ENCODE results near the gene COA1. TPM values are rescaled to one million over a fixed set of nuclear protein-coding genes. Genes with fewer than 3 reads are reported as not detected.
"Not testable (repeated sequence)": the region's sequence is repeated elsewhere in the genome, so short reads cannot be mapped to it uniquely, and the experiment has no call there.

COA1 gene
- total RNA-seq, 2 donors from 2014 or later = 104 to 144 TPM

DNA sequence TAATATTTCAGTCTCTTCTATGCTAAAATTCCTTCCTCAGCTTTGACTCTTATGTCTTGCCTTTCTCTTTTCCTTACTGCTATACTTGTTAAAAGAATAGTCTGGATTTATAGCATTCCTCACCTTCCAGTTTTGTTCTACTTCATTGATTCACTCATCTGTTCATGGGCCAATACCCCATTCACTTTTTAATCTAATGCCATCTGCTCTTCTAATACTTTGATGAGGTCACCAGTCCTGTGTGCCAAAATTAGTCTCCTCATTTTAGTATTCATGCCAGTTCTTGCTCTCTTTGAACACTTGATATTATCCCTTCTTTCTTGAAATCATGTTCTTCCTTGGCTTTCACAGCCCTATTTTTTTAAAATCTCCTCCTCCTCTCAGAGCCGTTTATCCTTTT is 127.1 kb downstream of the COA1 start:
- H3K4me3 Mint-ChIP-seq = no peak overlapping the region
- H3K9ac ChIP-seq (ENCODE audit: extremely low read depth, low read length, poor library complexity, severe bottlenecking) = no peak overlapping the region
- H3K4me1 ChIP-seq (ENCODE audit: control insufficient read depth, insufficient read depth, low read length) = no peaks in the 10 kb centered on the region
- peaks cover 20% of the 10 kb centered on the region for H3K36me3 Mint-ChIP-seq (ENCODE audit: low read depth)
- WGBS, 2 experiments (ENCODE audit: insufficient coverage in 1 of 2, insufficient read length in 1 of 2) = 92 to 100% methylated on average over 1 of the region's 1 CpG
- H3K4me3 ChIP-seq (ENCODE audit: low read length) = no peak overlapping the region
- no peaks in the 10 kb centered on the region for H3K27me3 ChIP-seq (ENCODE audit: control insufficient read depth, insufficient read depth, low read length, poor library complexity, severe bottlenecking)
- no peak overlapping the region for H3K27ac Mint-ChIP-seq
- TF ChIP-seq, protein P1, sequence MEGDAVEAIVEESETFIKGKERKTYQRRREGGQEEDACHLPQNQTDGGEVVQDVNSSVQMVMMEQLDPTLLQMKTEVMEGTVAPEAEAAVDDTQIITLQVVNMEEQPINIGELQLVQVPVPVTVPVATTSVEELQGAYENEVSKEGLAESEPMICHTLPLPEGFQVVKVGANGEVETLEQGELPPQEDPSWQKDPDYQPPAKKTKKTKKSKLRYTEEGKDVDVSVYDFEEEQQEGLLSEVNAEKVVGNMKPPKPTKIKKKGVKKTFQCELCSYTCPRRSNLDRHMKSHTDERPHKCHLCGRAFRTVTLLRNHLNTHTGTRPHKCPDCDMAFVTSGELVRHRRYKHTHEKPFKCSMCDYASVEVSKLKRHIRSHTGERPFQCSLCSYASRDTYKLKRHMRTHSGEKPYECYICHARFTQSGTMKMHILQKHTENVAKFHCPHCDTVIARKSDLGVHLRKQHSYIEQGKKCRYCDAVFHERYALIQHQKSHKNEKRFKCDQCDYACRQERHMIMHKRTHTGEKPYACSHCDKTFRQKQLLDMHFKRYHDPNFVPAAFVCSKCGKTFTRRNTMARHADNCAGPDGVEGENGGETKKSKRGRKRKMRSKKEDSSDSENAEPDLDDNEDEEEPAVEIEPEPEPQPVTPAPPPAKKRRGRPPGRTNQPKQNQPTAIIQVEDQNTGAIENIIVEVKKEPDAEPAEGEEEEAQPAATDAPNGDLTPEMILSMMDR (conservative IDR thresholded peaks at IDR 0.05) = no peak
- H3K9me3 Mint-ChIP-seq = peaks cover 9% of the 10 kb centered on the region
- no peaks in the 10 kb centered on the region for H3K4me1 Mint-ChIP-seq
- peaks cover 9% of the 10 kb centered on the region for H3K9me3 ChIP-seq (ENCODE audit: control insufficient read depth, low read length)
- peaks cover 38% of the 10 kb centered on the region for H3K36me3 ChIP-seq (ENCODE audit: control insufficient read depth, insufficient read depth, low read length)
- H3K27ac ChIP-seq (ENCODE audit: low read depth, low read length) = no peak overlapping the region
- no peaks in the 10 kb centered on the region for H3K27me3 Mint-ChIP-seq (ENCODE audit: insufficient read depth)
- DNase-seq = no peak

DNA sequence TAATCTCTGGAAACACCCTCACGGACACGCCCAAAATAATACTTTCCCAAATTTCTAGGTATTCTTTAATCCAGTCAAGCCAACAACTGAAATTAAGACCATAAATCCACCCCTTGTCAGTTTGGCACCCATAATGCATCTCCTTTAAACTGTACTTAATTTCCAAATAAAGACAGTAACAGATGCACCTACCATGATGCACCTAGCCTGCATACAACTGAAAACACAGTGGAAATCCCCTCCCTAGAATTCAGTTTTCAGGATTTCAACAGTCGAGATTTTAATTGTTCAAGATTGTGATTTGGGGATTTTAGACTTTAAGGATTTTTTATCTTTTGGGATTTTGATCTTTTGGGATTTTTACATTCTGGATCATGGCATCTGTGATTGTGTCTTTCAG is 129.3 kb downstream of the COA1 start:
- no peak overlapping the region for H3K27ac ChIP-seq (ENCODE audit: low read depth, low read length)
- H3K4me3 ChIP-seq (ENCODE audit: low read length) = no peak overlapping the region
- peaks cover 9% of the 10 kb centered on the region for H3K9me3 ChIP-seq (ENCODE audit: control insufficient read depth, low read length)
- TF ChIP-seq, protein P1 (conservative IDR thresholded peaks at IDR 0.05) = no peak
- Mint-ChIP-seq H3K4me1 (no peaks in the 10 kb centered on the region), H3K27me3 (ENCODE audit: insufficient read depth) (no peaks in the 10 kb centered on the region), H3K36me3 (ENCODE audit: low read depth) (peaks cover 28% of the 10 kb centered on the region), H3K4me3 (no peak overlapping the region), H3K27ac (no peak overlapping the region), H3K9me3 (peaks cover 8% of the 10 kb centered on the region)
- no peak overlapping the region for H3K9ac ChIP-seq (ENCODE audit: extremely low read depth, low read length, poor library complexity, severe bottlenecking)
- DNase-seq = no peak
- no peaks in the 10 kb centered on the region for H3K27me3 ChIP-seq (ENCODE audit: control insufficient read depth, insufficient read depth, low read length, poor library complexity, severe bottlenecking)
- H3K4me1 ChIP-seq (ENCODE audit: control insufficient read depth, insufficient read depth, low read length) = no peaks in the 10 kb centered on the region
- 89 to 94% methylated on average over 3 of the region's 3 CpGs for WGBS, 2 experiments (ENCODE audit: insufficient coverage in 1 of 2, insufficient read length in 1 of 2)
- H3K36me3 ChIP-seq (ENCODE audit: control insufficient read depth, insufficient read depth, low read length) = peaks cover 45% of the 10 kb centered on the region

DNA sequence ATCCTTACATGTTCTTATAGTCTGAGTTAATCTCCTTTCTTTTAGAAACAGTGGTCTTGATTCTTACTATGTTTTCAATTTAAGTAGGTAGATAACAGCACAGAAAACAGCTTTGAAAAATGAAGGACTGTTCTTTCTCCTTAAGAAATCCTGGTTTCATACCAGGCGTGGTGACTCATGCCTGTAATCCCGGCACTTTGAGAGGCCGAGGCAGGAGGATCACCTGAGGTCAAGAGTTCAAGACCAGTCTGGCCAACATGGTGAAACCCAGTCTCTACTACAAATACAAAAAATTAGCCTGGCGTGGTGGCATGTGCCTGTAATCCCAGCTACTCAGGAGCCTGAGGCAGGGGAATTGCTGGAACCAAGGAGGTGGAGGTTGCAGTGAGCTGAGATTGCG is 132.9 kb downstream of the COA1 start:
- not testable (repeated sequence) for DNase-seq; H3K27me3 Mint-ChIP-seq (ENCODE audit: insufficient read depth); H3K4me1 Mint-ChIP-seq; H3K27ac Mint-ChIP-seq; H3K9me3 Mint-ChIP-seq; H3K27me3 ChIP-seq (ENCODE audit: control insufficient read depth, insufficient read depth, low read length, poor library complexity, severe bottlenecking); H3K9me3 ChIP-seq (ENCODE audit: control insufficient read depth, low read length); H3K9ac ChIP-seq (ENCODE audit: extremely low read depth, low read length, poor library complexity, severe bottlenecking); H3K27ac ChIP-seq (ENCODE audit: low read depth, low read length); H3K4me3 Mint-ChIP-seq; H3K4me3 ChIP-seq (ENCODE audit: low read length); H3K4me1 ChIP-seq (ENCODE audit: control insufficient read depth, insufficient read depth, low read length)
- peaks cover 22% of the 10 kb centered on the region for H3K36me3 Mint-ChIP-seq (ENCODE audit: low read depth)
- H3K36me3 ChIP-seq (ENCODE audit: control insufficient read depth, insufficient read depth, low read length) = peaks cover 32% of the 10 kb centered on the region
- WGBS, 2 experiments (ENCODE audit: insufficient coverage in 1 of 2, insufficient read length in 1 of 2) = 70 to 95% methylated on average over 3 to 5 of the region's 5 CpGs

DNA sequence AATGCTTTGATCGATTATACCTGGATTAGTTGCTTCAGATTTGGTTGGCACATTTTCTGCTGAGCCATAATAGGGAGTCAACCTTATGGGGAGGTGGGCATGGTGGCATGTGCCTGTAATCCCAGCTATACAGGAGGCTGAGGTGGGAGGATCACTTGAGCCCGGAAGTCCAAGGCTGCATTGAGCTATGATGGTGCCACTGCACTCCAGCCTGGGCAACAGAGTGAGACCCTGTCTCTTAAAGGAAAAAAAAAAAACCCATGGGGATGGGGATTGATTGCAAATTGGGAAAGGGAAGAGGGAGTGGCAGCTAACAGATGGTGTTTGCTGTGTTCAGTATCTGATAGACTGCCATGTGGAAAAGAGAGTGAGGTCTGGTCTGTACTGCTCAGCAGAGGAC is 135.3 kb downstream of the COA1 start:
- no peaks in the 10 kb centered on the region for H3K9me3 ChIP-seq (ENCODE audit: control insufficient read depth, low read length)
- Mint-ChIP-seq H3K36me3 (ENCODE audit: low read depth) (peaks cover 16% of the 10 kb centered on the region), H3K27me3 (ENCODE audit: insufficient read depth) (no peaks in the 10 kb centered on the region), H3K9me3 (no peaks in the 10 kb centered on the region), H3K4me3 (no peak overlapping the region), H3K27ac (no peak overlapping the region), H3K4me1 (peaks cover 2% of the 10 kb centered on the region)
- H3K4me1 ChIP-seq (ENCODE audit: control insufficient read depth, insufficient read depth, low read length) = no peaks in the 10 kb centered on the region
- H3K4me3 ChIP-seq (ENCODE audit: low read length) = no peak overlapping the region
- 88 to 94% methylated on average over 2 of the region's 2 CpGs for WGBS, 2 experiments (ENCODE audit: insufficient coverage in 1 of 2, insufficient read length in 1 of 2)
- H3K27me3 ChIP-seq (ENCODE audit: control insufficient read depth, insufficient read depth, low read length, poor library complexity, severe bottlenecking) = no peaks in the 10 kb centered on the region
- TF ChIP-seq, protein P1 (conservative IDR thresholded peaks at IDR 0.05) = no peak
- peaks cover 20% of the 10 kb centered on the region for H3K36me3 ChIP-seq (ENCODE audit: control insufficient read depth, insufficient read depth, low read length)
- no peak overlapping the region for H3K27ac ChIP-seq (ENCODE audit: low read depth, low read length)
- DNase-seq = no peak
- H3K9ac ChIP-seq (ENCODE audit: extremely low read depth, low read length, poor library complexity, severe bottlenecking) = no peak overlapping the region
